Left lung (tissue), 10 donors: ENCODE results near the gene TRPM5. TPM values are rescaled to one million over a fixed set of nuclear protein-coding genes. Genes with fewer than 3 reads are reported as not detected.
A peak's percentile ranks its signal among the peaks of the same experiment; 100 is the strongest.

Experiments used
- ATAC-seq: fragments of 200-7000 bp; cut with Tn5 transposase; one replicate; pipeline ENCODE4 v1.9.1; 2020; ENCODE audit warnings: moderate library complexity
- DNase-seq, 4 donors: peaks; one replicate each; pipeline ENCODE4 v3.0.0-alpha.2; 2013 to 2020
- H3K27ac ChIP-seq, 2 donors: fragments of 200-600 bp; sonication (generic) in 1 of 2; one replicate each; pipeline versions ENCODE4 v1.5.0 to v1.8.0; 2020 to 2021
- H3K27me3 ChIP-seq, 2 donors: fragments of 200-600 bp; sonication (generic) in 1 of 2; one replicate each; pipeline versions ENCODE4 v1.5.0 to v1.8.0; 2020 to 2021
- H3K36me3 ChIP-seq, 2 donors: fragments of 200-600 bp; sonication (generic) in 1 of 2; one replicate each; pipeline versions ENCODE4 v1.5.0 to v1.8.0; 2020 to 2021
- H3K4me1 ChIP-seq, 2 donors: fragments of 200-600 bp; one replicate each; pipeline ENCODE4 v1.8.0; 2021
- H3K4me3 ChIP-seq, 2 donors: fragments of 200-600 bp; sonication (generic) in 1 of 2; one replicate each; pipeline versions ENCODE4 v1.5.0 to v1.8.0; 2020 to 2021; ENCODE audit warnings: mild to moderate bottlenecking in 1 of 2
- H3K9me3 ChIP-seq, 2 donors: fragments of 200-600 bp; sonication (generic) in 1 of 2; one replicate each; pipeline versions ENCODE4 v1.5.0 to v1.8.0; 2020 to 2021
- CTCF ChIP-seq, 2 donors: fragments of 200-600 bp; sonication (generic) in 1 of 2; IDR thresholded peaks; one replicate each; pipeline versions ENCODE4 v1.5.0 to v1.8.0; 2021; ENCODE audit warnings: antibody characterized with exemption in 2 of 2
- intact Hi-C, 2 donors: fragments of 100-400 bp; cut with DNase I; formaldehyde crosslinking; loops; one replicate each; pipeline versions ENCODE4 v1.11.2 to v1.14.2; 2022
- polyA plus RNA-seq, 6 donors: library from polyadenylated mRNA; unstranded; fragments of 120-200 nt; gene quantifications; one replicate each; pipeline ENCODE4 v1.2.1, GENCODE V29; 2013; ENCODE audit not compliant: insufficient read length in 6 of 6
- total RNA-seq, 2 donors: library from RNA; stranded (reverse); fragmentation: NEBNext Ultra II Directional; extraction: Animal tissue kit (Norgen Biotek cat#: 25700); gene quantifications; one replicate each; pipeline ENCODE4 v1.2.1, GENCODE V29; 2021
- donor health status: DM: no; HTN: yes; CAD: no.
- donor health status: DM: no; HTN: no; CAD: no.

TRPM5 gene
- total and polyA plus RNA-seq, 8 donors, result 0.14 to 0.40 (median 0.31) TPM; not detected in 2

- H3K27me3 ChIP-seq, result peaks cover 0 to 23% of the 10 kb centered on the region in 2 donors
- intact Hi-C loops, result loop anchor here in 1 of 2 donors (10.0 kb wide), 1 partner anchor 110 kb away; the partner anchor contains the start of genes C11orf21 and TSPAN32
- H3K4me3 ChIP-seq, result no peak overlapping the region
- TF ChIP-seq CTCF (IDR thresholded peaks at IDR 0.05), result no peak
- ATAC-seq (no peak), DNase-seq (peak in 1 of 4 donors; percentile 68)
- peaks cover 0 to under 1% of the 10 kb centered on the region in 2 donors for H3K4me1 ChIP-seq
- no peaks in the 10 kb centered on the region for H3K36me3 ChIP-seq
- no peaks in the 10 kb centered on the region for H3K9me3 ChIP-seq
- no peak overlapping the region for H3K27ac ChIP-seq
These were observed 29.7 kb downstream of the TRPM5 start for GRCh38 chr11:2414616-2415015.

GRCh38 chr11:2413742-2414579 is 30.4 kb downstream of the TRPM5 start:
- no peak overlapping the region for H3K27ac ChIP-seq
- no peaks in the 10 kb centered on the region for H3K36me3 ChIP-seq
- intact Hi-C loops, result loop anchor here in 1 of 2 donors (10.0 kb wide), 1 partner anchor 109 kb away; the partner anchor contains the start of genes C11orf21 and TSPAN32
- peak in 1 of 4 donors; percentile 80 for DNase-seq
- H3K4me1 ChIP-seq, result no peaks in the 10 kb centered on the region
- H3K9me3 ChIP-seq, result no peaks in the 10 kb centered on the region
- H3K27me3 ChIP-seq, result peaks cover 0 to 28% of the 10 kb centered on the region in 2 donors
- no peak overlapping the region for H3K4me3 ChIP-seq
- no peak for ATAC-seq
- TF ChIP-seq CTCF (IDR thresholded peaks at IDR 0.05), result no peak

GRCh38 chr11:2412323-2412722 is 32.0 kb downstream of the TRPM5 start:
- intact Hi-C loops, result loop anchor here in 1 of 2 donors (10.0 kb wide), 1 partner anchor 108 kb away; the partner anchor contains the start of genes C11orf21 and TSPAN32
- H3K4me3 ChIP-seq, result no peak overlapping the region
- H3K36me3 ChIP-seq, result no peaks in the 10 kb centered on the region
- H3K4me1 ChIP-seq, result no peaks in the 10 kb centered on the region
- H3K27me3 ChIP-seq, result peaks cover 0 to 28% of the 10 kb centered on the region in 2 donors
- DNase-seq (no peak), ATAC-seq (no peak)
- no peak for TF ChIP-seq CTCF (IDR thresholded peaks at IDR 0.05)
- H3K9me3 ChIP-seq, result no peaks in the 10 kb centered on the region
- H3K27ac ChIP-seq, result no peak overlapping the region

- intact Hi-C loops, result loop anchor here in 1 of 2 donors (10.0 kb wide), 1 partner anchor 107 kb away; the partner anchor contains the start of genes C11orf21 and TSPAN32
- Histone ChIP-seq H3K9me3 (no peaks in the 10 kb centered on the region), H3K4me1 (no peaks in the 10 kb centered on the region), H3K36me3 (no peaks in the 10 kb centered on the region), H3K27me3 (peaks cover 0 to 28% of the 10 kb centered on the region in 2 donors), H3K4me3 (no peak overlapping the region), H3K27ac (no peak overlapping the region)
- no peak for TF ChIP-seq CTCF (IDR thresholded peaks at IDR 0.05)
- DNase-seq (no peak), ATAC-seq (no peak)
These were observed 32.6 kb downstream of the TRPM5 start for GRCh38 chr11:2411446-2412305.
